GM18907 (cell line): ENCODE measurements around the gene PISD.

Source experiments
- ATAC-seq: cut with Tn5 transposase; IDR thresholded peaks from one replicate; pipeline ENCODE4 v1.9.1; 2021; ENCODE audit warnings: mild to moderate bottlenecking, moderate library complexity; ENCODE audit not compliant: unreplicated experiment

Gene PISD

GRCh38 chr22:31578171-31578570 is 83.8 kb downstream of the PISD start:
- no peak for ATAC-seq

- ATAC-seq = no peak
Measured at GRCh38 chr22:31577711-31578110, 84.3 kb downstream of the PISD start.

GRCh38 chr22:31575190-31575589 is 86.8 kb downstream of the PISD start:
- ATAC-seq = no peak

- no peak for ATAC-seq
Measured at GRCh38 chr22:31574055-31574670, 87.9 kb downstream of the PISD start.

GRCh38 chr22:31572939-31573338 is 89.1 kb downstream of the PISD start:
- no peak for ATAC-seq

- ATAC-seq = no peak
Measured at GRCh38 chr22:31569126-31569525, 92.9 kb downstream of the PISD start.
